ENCODE measurements around the gene ANKK1.

- TF ChIP-seq TAF1 (IDR thresholded peaks at IDR 0.05; ENCODE audit: borderline replicate concordance, low read depth, low read length): no peak
- no peak for TF ChIP-seq POLR2A (IDR thresholded peaks at IDR 0.05; ENCODE audit: low read depth, low read length)
Observed at GRCh38 chr11:113398669-113399430, 11.3 kb downstream of the ANKK1 start.
